GM19438 (cell line): ENCODE measurements around the gene SPDYE18.
"Not testable (repeated sequence)": the region's sequence is repeated elsewhere in the genome, so short reads cannot be mapped to it uniquely, and the experiment has no call there.

ENCODE experiments used
- ATAC-seq: cut with Tn5 transposase; IDR thresholded peaks from one replicate; pipeline ENCODE4 v1.9.1; 2021; ENCODE audit warnings: low read depth; ENCODE audit not compliant: unreplicated experiment

The SPDYE18 gene, protein sequence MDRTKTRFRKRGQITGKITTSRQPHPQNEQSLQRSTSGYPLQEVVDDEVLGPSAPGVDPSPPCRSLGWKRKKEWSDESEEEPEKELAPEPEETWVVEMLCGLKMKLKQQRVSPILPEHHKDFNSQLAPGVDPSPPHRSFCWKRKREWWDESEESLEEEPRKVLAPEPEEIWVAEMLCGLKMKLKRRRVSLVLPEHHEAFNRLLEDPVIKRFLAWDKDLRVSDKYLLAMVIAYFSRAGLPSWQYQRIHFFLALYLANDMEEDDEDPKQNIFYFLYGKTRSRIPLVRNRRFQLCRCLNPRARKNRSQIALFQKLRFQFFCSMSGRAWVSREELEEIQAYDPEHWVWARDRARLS

GRCh38 chr7:77062557-77062956 lies at the start of gene SPDYE18:
Gene SPDYE18, minus strand, starts transcription at chr7:77062558. Its CDS starts 2,046 bp downstream, at chr7:77060512.
- not testable (repeated sequence) for ATAC-seq

GRCh38 chr7:77108362-77108761 lies 46.0 kb upstream of the SPDYE18 start:
- not testable (repeated sequence) for ATAC-seq

GRCh38 chr7:77107659-77108058 lies 45.3 kb upstream of the SPDYE18 start:
- ATAC-seq: not testable (repeated sequence)

- not testable (repeated sequence) for ATAC-seq
These were observed 43.5 kb upstream of the SPDYE18 start for GRCh38 chr7:77105904-77106303.

DNA sequence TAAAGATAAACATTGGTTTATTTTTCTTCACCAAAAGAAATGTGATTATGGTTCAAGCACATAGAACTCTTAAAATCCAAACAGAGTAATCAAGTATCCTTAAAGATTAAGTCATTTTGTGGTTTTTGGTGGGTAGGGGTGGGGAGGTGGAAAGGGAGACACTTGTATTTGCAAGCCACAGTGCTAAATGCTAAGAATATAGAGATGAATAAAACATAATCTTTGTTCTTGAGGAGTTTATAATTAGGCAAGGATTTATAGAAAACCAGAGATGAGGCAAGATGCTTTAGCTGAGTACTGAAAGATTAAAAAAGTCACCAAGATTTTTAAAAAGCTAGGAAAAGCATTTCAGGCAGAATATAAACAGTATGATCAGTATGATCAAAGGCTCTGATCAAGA lies 40.3 kb upstream of the SPDYE18 start:
- ATAC-seq: not testable (repeated sequence)

DNA sequence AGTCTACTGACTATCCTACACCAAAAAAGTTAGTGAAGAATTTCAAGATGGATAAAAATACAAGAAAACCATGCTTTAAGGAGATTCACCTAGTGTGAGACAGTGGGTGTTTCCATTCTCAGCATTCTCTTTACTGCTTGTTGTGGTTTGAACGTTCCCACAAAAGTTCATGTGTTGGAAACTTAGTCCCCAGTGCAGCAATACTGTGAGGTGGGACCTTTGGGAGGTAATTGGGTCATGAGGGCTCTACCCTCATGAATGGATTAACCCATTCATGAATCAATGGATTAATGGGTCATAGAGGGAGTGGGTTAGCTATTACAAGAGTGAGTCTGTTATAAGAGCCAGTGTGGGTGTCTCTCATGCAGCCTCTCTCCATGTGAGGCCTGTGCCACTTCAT lies 38.8 kb upstream of the SPDYE18 start:
- ATAC-seq: not testable (repeated sequence)

DNA sequence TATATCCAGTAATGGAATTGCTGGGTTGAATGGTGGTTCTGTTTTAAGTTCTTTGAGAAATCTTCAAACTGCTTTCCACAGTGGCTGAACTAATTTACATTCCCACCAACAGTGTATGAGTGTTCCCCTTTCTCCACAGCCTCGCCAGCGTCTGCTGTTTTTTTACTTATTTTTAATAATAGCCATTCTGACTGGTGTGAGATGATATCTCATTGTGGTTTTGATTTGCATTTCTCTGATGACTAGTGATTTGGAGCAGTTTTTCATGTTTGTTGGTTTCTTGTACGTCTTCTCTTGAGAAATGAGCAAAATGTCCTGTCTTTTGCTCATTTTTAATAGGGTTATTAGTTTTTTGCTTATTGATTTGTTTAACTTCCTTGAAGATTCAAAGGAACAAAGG lies 38.1 kb upstream of the SPDYE18 start:
- ATAC-seq: not testable (repeated sequence)

- ATAC-seq: not testable (repeated sequence)
These were observed 29.9 kb upstream of the SPDYE18 start for GRCh38 chr7:77092301-77092700.

DNA sequence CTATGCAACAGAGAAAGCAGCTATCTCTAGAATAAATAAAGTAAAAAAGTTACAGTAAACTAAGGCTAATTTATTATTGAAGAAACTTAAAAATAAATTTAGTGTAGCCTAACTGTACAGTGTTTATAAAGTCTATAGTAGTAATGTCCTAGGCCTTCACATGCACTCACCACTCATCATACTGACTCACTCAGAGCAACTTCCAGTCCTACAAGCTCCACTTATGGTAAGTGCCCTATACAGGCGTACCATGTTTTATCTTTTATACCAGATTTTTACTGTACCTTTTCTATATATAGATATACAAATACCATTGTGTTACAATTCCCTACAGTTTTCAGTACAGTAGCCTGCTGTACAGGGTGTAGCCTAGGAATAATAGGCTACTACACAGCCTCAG lies 19.8 kb upstream of the SPDYE18 start:
- ATAC-seq: not testable (repeated sequence)

DNA sequence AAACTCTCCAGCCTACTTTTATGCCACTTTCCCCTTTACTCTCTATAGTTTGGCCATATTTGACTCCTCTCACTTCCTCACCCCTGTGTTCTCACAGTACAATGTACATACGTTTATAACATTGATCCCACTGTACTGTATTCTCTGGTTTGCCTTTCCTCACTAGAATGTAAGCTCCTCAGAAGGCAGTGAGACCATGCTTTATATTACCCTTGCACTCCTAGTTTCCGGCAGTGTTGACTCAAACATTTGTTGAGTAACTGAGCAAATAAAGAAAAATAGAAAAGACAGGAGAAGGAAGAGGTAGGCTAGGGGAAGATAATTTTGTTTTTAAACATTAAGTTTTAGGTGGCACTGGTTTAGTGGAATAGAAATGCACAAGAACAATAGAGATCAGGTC lies 17.9 kb upstream of the SPDYE18 start:
- not testable (repeated sequence) for ATAC-seq

DNA sequence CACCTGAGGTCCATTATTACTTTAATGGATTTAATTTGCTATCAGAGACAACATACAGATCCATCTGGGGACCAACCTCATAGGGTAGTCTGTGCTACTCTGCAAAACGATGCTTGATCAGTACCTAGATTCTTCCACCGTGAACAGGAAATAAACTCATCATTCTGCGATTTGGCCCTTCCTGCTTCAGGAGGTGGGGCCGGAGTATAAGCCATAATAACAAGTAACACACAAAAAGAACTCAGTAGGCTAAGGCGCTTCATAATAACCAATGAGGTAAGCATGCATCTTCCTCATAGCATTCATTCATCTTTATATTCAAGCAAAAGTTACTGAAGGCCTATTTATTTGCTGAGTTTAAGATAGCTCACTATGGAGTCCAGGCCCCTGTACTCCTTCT lies 17.3 kb upstream of the SPDYE18 start:
- not testable (repeated sequence) for ATAC-seq

- ATAC-seq: not testable (repeated sequence)
These were observed 16.8 kb upstream of the SPDYE18 start for GRCh38 chr7:77079112-77079511.

DNA sequence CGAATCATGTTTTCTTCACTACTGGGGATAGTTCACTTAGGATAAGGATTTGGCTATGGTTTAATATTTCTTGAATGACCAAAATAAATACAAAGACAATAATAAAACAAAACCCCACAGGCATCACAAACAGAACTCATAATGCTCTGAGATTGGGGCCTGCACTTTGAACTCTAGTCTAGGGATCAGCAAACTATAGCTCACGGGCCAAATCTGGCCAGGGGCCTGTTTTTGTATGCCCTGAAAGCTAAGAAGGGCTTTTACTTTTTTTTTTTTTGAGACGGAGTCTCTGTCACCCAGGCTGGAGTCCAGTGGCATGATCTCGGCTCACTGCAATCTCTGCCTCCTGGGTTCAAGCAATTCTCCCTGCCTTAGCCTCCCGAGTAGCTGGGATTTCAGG lies 14.7 kb upstream of the SPDYE18 start:
- not testable (repeated sequence) for ATAC-seq

GRCh38 chr7:77074786-77075396 lies 12.5 kb upstream of the SPDYE18 start:
- ATAC-seq: not testable (repeated sequence)

- not testable (repeated sequence) for ATAC-seq
These were observed 8.8 kb upstream of the SPDYE18 start for GRCh38 chr7:77071108-77071507.

GRCh38 chr7:77065869-77066268 lies 3.5 kb upstream of the SPDYE18 start:
- not testable (repeated sequence) for ATAC-seq

DNA sequence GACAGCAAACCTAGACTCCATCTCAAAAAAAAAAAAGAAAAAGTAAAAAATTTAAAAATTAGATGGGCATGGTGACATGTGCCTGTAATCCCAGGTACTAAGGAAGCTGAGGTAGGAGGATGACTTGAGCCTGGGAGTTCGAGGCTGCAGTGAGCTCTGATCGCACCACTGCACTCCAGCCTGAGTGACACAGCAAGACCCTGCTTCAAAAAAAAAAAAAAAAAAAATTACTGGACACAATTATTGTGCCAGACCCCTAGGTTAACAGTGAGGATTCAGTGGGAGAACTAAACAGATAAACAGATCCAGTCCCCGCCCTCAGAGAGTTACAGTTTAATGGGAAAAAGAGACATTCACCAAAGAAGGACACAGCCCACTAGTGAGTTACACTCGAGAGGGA lies 1.4 kb upstream of the SPDYE18 start:
- not testable (repeated sequence) for ATAC-seq

- ATAC-seq: not testable (repeated sequence)
These were observed 30.1 kb downstream of the SPDYE18 start, which contains the start of gene SPDYE17 for GRCh38 chr7:77032261-77032660. Gene SPDYE17, minus strand, starts transcription at chr7:77032361. Its CDS starts 1,791 bp downstream, at chr7:77030570.

DNA sequence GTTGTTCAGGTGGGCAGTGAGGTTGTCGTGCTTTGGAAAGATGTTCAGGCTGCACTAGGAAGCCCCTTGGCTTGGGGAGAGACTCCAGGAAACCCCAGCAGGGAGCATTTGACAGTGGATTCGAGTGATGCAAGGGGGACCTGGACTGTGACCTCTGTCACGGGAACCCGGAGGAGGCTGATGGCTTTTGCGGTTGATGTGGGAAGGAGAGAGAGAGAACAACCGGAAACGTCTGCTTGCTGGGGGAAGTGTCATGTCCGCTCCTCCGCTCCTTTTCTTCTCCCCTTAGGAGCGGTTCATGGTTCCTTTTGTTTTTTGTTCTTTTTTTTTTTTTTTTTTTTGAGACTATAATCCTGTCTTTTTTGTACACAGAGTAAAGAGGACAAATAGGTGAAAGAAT lies 36.0 kb downstream of the SPDYE18 start:
- not testable (repeated sequence) for ATAC-seq

GRCh38 chr7:77010074-77010680 lies 52.2 kb downstream of the SPDYE18 start:
- not testable (repeated sequence) for ATAC-seq

DNA sequence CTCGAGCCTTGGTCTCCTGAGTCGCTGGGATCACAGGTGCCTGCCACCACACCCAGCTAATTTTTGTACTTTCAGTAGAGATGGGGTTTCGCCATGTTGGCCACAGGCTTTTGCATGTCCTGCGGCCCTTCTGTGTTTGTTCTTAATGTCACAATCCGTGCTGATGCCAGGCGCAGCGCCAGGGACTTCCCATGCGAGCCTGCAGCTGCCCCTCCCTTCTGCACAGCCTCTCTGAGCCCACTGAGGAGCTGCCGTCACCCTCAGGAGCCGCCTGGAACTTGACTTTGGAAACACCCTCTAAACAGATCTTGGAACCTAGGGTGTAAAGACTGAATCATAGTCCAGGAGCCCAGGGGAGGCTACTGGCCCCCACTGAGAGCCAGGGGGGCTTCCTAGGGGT lies 54.4 kb downstream of the SPDYE18 start:
- ATAC-seq: not testable (repeated sequence)
